Measurements from ENCODE around the gene TNKS1BP1. TPM values are rescaled to one million over a fixed set of nuclear protein-coding genes. Genes with fewer than 3 reads are reported as not detected.
A peak's percentile ranks its signal among the peaks of the same experiment; 100 is the strongest.

Gene TNKS1BP1
- total RNA-seq, 1 experiment from 2014 or later, result 120 TPM

- Histone ChIP-seq H3K4me1 (peaks cover 51% of the 10 kb centered on the region), H3K36me3 (ENCODE audit: control insufficient read depth, insufficient read depth, low read length) (peaks cover 4% of the 10 kb centered on the region), H3K27me3 (replicated peaks; ENCODE audit: control insufficient read depth, insufficient read depth, low read length) (no peaks in the 10 kb centered on the region), H3K4me3 (ENCODE audit: low read depth, low read length) (no peak overlapping the region), H3K9me3 (no peaks in the 10 kb centered on the region)
- Mint-ChIP-seq H3K27me3 (ENCODE audit: insufficient read depth, unreplicated experiment) (no peaks in the 10 kb centered on the region), H3K9me3 (ENCODE audit: unreplicated experiment) (no peaks in the 10 kb centered on the region), H3K4me3 (ENCODE audit: unreplicated experiment) (peak overlapping the region; percentile 88), H3K36me3 (ENCODE audit: insufficient read depth, unreplicated experiment) (peaks cover 48% of the 10 kb centered on the region), H3K4me1 (ENCODE audit: low read depth, unreplicated experiment) (peaks cover 41% of the 10 kb centered on the region), H3K27ac (ENCODE audit: unreplicated experiment) (peak overlapping the region; percentile 63)
- TF ChIP-seq CTCF (IDR thresholded peaks at IDR 0.05; ENCODE audit: insufficient read depth in 1 of 2, low read depth in 1 of 2, low read length in 1 of 2, severe bottlenecking in 1 of 2, unreplicated experiment in 1 of 2), result no peak
- no peak for DNase-seq
- BruUV-seq (replicated peaks), result no TSS peak
- ChIA-PET CTCF (interaction anchor here (0.9 to 1.2 kb wide), 3 partner anchors 10 to 323 kb away, joined by 3 read pairs; no protein-coding TSS in a partner anchor), POLR2A (interaction anchor here (0.6 to 1.3 kb wide), 2 partner anchors 10 to 44 kb away, joined by 3 to 9 read pairs; no protein-coding TSS in a partner anchor)
- intact Hi-C loops (cut with micrococcal nuclease; ENCODE audit: unreplicated experiment), result no loop called here
Measured at GRCh38 chr11:57321388-57322255, 3.1 kb downstream of the TNKS1BP1 start.

GRCh38 chr11:57320719-57321387 is 3.9 kb downstream of the TNKS1BP1 start:
- BruUV-seq (replicated peaks), result no TSS peak
- POLR2A ChIA-PET, result interaction anchor here (0.6 to 1.3 kb wide), 3 partner anchors 9 to 44 kb away, joined by 3 to 9 read pairs (median 3); no protein-coding TSS in a partner anchor
- Mint-ChIP-seq H3K9me3 (ENCODE audit: unreplicated experiment) (no peaks in the 10 kb centered on the region), H3K4me3 (ENCODE audit: unreplicated experiment) (peak overlapping the region; percentile 14), H3K27ac (ENCODE audit: unreplicated experiment) (peak overlapping the region; percentile 63), H3K36me3 (ENCODE audit: insufficient read depth, unreplicated experiment) (peaks cover 40% of the 10 kb centered on the region), H3K4me1 (ENCODE audit: low read depth, unreplicated experiment) (peaks cover 33% of the 10 kb centered on the region), H3K27me3 (ENCODE audit: insufficient read depth, unreplicated experiment) (no peaks in the 10 kb centered on the region)
- CTCF ChIA-PET, result interaction anchor here (0.5 to 1.2 kb wide), 4 partner anchors 9 to 324 kb away, joined by 3 read pairs; no protein-coding TSS in a partner anchor
- peak in 1 of 2 experiments; percentile 61 for DNase-seq
- H3K27me3 ChIP-seq (replicated peaks; ENCODE audit: control insufficient read depth, insufficient read depth, low read length), result no peaks in the 10 kb centered on the region
- H3K36me3 ChIP-seq (ENCODE audit: control insufficient read depth, insufficient read depth, low read length), result peaks cover 6% of the 10 kb centered on the region
- H3K4me3 ChIP-seq (ENCODE audit: low read depth, low read length), result no peak overlapping the region
- peaks cover 44% of the 10 kb centered on the region for H3K4me1 ChIP-seq
- intact Hi-C loops (cut with micrococcal nuclease; ENCODE audit: unreplicated experiment), result no loop called here
- H3K9me3 ChIP-seq, result no peaks in the 10 kb centered on the region
- peak in 1 of 2 experiments; percentile 18 for TF ChIP-seq CTCF (IDR thresholded peaks at IDR 0.05; ENCODE audit: insufficient read depth in 1 of 2, low read depth in 1 of 2, low read length in 1 of 2, severe bottlenecking in 1 of 2, unreplicated experiment in 1 of 2)

DNA sequence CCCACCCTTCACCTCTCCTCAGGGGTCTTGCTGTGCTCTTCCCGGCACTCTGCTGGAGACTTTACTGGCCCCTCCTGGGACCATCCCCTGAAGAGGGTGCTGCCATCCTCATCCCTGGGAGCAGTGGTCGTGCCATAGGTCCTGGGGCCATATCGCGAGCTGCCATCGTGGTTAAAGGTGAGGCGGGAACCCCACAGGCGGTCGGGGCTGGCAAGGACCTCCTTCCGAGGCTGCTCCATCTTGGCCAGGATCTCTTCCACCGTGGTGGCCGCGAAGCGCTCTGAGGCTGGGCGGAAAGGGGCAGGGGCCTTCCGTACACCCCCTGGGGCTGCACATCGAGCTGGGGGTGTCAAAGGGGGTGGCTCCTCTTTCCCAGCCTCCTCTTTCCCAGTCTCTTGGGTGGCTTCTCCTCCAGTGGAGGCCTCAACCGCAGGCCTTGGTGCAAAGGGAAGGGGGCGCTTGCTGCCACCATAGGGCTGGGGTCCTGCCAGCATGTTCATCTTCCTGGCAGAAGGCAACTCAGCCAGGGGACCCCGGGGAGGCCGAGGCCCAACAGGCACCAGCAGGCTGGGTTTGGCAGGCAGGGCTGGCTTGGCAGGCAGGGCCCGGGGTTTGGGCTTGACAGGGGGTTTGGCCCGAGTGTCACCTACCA is 4.6 kb downstream of the TNKS1BP1 start:
- POLR2A ChIA-PET, result interaction anchor here (0.6 to 1.3 kb wide), 2 partner anchors 8 to 27 kb away, joined by 3 to 9 read pairs; no protein-coding TSS in a partner anchor
- no peak overlapping the region for H3K4me3 ChIP-seq (ENCODE audit: low read depth, low read length)
- H3K4me1 ChIP-seq, result peaks cover 39% of the 10 kb centered on the region
- H3K27ac Mint-ChIP-seq (ENCODE audit: unreplicated experiment), result no peak overlapping the region
- TF ChIP-seq CTCF (IDR thresholded peaks at IDR 0.05; ENCODE audit: insufficient read depth in 1 of 2, low read depth in 1 of 2, low read length in 1 of 2, severe bottlenecking in 1 of 2, unreplicated experiment in 1 of 2), result no peak
- no peaks in the 10 kb centered on the region for H3K27me3 ChIP-seq (replicated peaks; ENCODE audit: control insufficient read depth, insufficient read depth, low read length)
- no peaks in the 10 kb centered on the region for H3K27me3 Mint-ChIP-seq (ENCODE audit: insufficient read depth, unreplicated experiment)
- intact Hi-C loops (cut with micrococcal nuclease; ENCODE audit: unreplicated experiment), result no loop called here
- H3K4me1 Mint-ChIP-seq (ENCODE audit: low read depth, unreplicated experiment), result peaks cover 28% of the 10 kb centered on the region
- CTCF ChIA-PET, result interaction anchor here (0.5 to 1.2 kb wide), 3 partner anchors 9 to 324 kb away, joined by 3 read pairs; no protein-coding TSS in a partner anchor
- peaks cover 6% of the 10 kb centered on the region for H3K36me3 ChIP-seq (ENCODE audit: control insufficient read depth, insufficient read depth, low read length)
- no peak for DNase-seq
- no peaks in the 10 kb centered on the region for H3K9me3 Mint-ChIP-seq (ENCODE audit: unreplicated experiment)
- H3K9me3 ChIP-seq, result no peaks in the 10 kb centered on the region
- no TSS peak for BruUV-seq (replicated peaks)
- peaks cover 33% of the 10 kb centered on the region for H3K36me3 Mint-ChIP-seq (ENCODE audit: insufficient read depth, unreplicated experiment)
- no peak overlapping the region for H3K4me3 Mint-ChIP-seq (ENCODE audit: unreplicated experiment)

All from Caco-2 (cell line).